SH-SY5Y (cell line): ENCODE measurements around the gene TSSK3.

Experiments
- GATA2 ChIP-seq: IDR thresholded peaks from 2 replicates; pipeline ENCODE4 v1.6.1; 2011; ENCODE audit warnings: mild to moderate bottlenecking, low read depth, low read length
- GATA3 ChIP-seq: IDR thresholded peaks from 2 replicates; pipeline ENCODE4 v1.6.1; 2011; ENCODE audit warnings: low read depth, mild to moderate bottlenecking, low read length, moderate library complexity

GRCh38 chr1:32358435-32358834 is 3.9 kb upstream of the TSSK3 start:
- TF ChIP-seq GATA2 (no peak), GATA3 (no peak)
